ENCODE data around the gene CDS2. TPM values are rescaled to one million over a fixed set of nuclear protein-coding genes. Genes with fewer than 3 reads are reported as not detected.

Gene CDS2
- total and polyA plus RNA-seq, 2 of the 13 experiments (the other 11 are each of a cell fraction or from before 2014, with no cell fraction given) = 81.3 to 153 TPM

- TF ChIP-seq ZBTB42 (CRISPR knock-in tag; IDR thresholded peaks at IDR 0.05) (no peak), HMGXB4 (CRISPR knock-in tag; IDR thresholded peaks at IDR 0.05; ENCODE audit: borderline replicate concordance in 1 of 2, low read depth in 1 of 2) (peak; percentile 38 to 41; a peak in 1 of 4 replicates), ZNF800 (CRISPR knock-in tag; IDR thresholded peaks at IDR 0.05) (no peak), MED8 (CRISPR knock-in tag; IDR thresholded peaks at IDR 0.05; ENCODE audit: insufficient replicate concordance) (no peak), ZBTB33 (CRISPR knock-in tag; IDR thresholded peaks at IDR 0.05) (peak; percentile 61; the same call in 1 of the 2 replicates), RBM22 (optimal IDR thresholded peaks at IDR 0.05; ENCODE audit: low read length) (no peak), U2AF2 (IDR thresholded peaks at IDR 0.05; ENCODE audit: low read depth, low read length) (no peak), ZC3H13 (CRISPR knock-in tag; IDR thresholded peaks at IDR 0.05) (no peak), NFATC3 (CRISPR knock-in tag; IDR thresholded peaks at IDR 0.05) (no peak), RNF2 (conservative IDR thresholded peaks at IDR 0.05; ENCODE audit: low read depth) (no peak), RAD21 (CRISPR knock-in tag; IDR thresholded peaks at IDR 0.05) (peak; percentile 11; the same call in 1 of the 2 replicates), ZXDC (CRISPR knock-in tag; IDR thresholded peaks at IDR 0.05) (no peak), ZNF12 (CRISPR knock-in tag; IDR thresholded peaks at IDR 0.05) (no peak), CBX2 (IDR thresholded peaks at IDR 0.05; ENCODE audit: low read depth, low read length) (no peak), CBX2 (CRISPR knock-in tag; IDR thresholded peaks at IDR 0.05; ENCODE audit: low read depth) (no peak), ZFP37 (CRISPR knock-in tag; IDR thresholded peaks at IDR 0.05; ENCODE audit: borderline replicate concordance) (no peak), MTERF4 (CRISPR knock-in tag; IDR thresholded peaks at IDR 0.05) (no peak), ZNF432 (CRISPR knock-in tag; IDR thresholded peaks at IDR 0.05; ENCODE audit: borderline replicate concordance) (no peak), ATM (IDR thresholded peaks at IDR 0.05; ENCODE audit: borderline replicate concordance) (no peak), ZNF260 (CRISPR knock-in tag; IDR thresholded peaks at IDR 0.05; ENCODE audit: borderline replicate concordance, low read depth) (no peak), HOXA7 (CRISPR knock-in tag; IDR thresholded peaks at IDR 0.05) (no peak)
Observed at GRCh38 chr20:5078399-5078958, 48.3 kb upstream of the CDS2 start (continued).

All from HepG2 (cell line).